Spleen (tissue), 7 donors: ENCODE results near the gene ZIC3.

Experiments
- POLR2A ChIP-seq, 3 donors: fragments of 450-650 bp; IDR thresholded peaks; one replicate each; pipeline ENCODE4 v1.5.1; 2017; ENCODE audit warnings: antibody characterized with exemption in 3 of 3, mild to moderate bottlenecking in 1 of 3
- TF ChIP-seq, protein P1 (sequence below), 11 experiments: fragments of 200-600 bp in 7 of 11; fragments of 450-650 bp in 4 of 11; sonication (generic) in 4 of 11; IDR thresholded peaks in 8 of 11; conservative IDR thresholded peaks in 3 of 11; 1 replicate in 7 of 11; 2 replicates in 4 of 11; pipeline versions ENCODE4 v1.4.0 to v1.8.0; 2016 to 2021; ENCODE audit warnings: antibody characterized with exemption in 11 of 11, inconsistent platforms in 4 of 11, mild to moderate bottlenecking in 1 of 11
- donor health status: DM: no; HTN: no; CAD: no; lungs with moderate emphysema.
- donor health status: DM: no; HTN: no; CAD: no.
- donor health status: DM: no; HTN: no; CAD: no.

DNA sequence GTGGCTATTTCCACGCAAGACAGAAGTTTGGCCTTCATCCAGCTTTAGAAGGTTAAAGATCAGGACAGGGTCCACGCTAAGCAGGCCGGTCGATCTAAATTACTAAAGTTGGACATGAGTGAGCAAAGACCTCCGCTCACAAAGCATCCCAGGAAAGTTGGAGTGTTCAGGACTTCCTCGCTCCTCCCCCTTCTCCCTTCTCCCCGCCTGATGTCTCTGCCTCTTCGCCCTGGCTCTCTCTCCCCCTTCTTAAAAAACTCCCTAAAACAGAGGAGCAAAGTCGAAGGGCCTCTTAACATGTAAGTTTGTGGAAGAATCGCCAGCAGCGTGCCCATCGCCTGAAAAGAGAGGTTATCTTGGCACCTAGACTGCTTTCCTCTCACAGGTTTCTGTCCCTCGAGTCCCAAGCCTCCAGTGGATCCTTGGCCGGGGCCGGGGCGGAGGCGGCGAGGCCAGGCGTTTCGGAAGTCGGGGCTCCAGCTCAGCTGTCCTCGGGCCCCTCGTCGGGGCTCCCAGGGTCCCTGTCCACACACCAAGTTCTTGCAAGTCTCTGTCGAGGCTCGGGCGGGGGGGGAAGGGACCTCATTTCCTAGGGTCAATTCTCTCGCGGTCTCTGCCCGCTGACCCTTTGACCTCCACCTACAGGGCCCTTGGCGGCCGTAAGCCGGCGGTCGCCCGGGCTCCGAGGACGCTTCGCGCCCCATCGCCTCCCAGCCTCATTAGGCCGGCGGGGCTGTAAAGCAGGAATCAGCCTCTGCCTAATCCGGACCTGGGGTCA is 7.6 kb downstream of the ZIC3 start:
- TF ChIP-seq, protein P1, sequence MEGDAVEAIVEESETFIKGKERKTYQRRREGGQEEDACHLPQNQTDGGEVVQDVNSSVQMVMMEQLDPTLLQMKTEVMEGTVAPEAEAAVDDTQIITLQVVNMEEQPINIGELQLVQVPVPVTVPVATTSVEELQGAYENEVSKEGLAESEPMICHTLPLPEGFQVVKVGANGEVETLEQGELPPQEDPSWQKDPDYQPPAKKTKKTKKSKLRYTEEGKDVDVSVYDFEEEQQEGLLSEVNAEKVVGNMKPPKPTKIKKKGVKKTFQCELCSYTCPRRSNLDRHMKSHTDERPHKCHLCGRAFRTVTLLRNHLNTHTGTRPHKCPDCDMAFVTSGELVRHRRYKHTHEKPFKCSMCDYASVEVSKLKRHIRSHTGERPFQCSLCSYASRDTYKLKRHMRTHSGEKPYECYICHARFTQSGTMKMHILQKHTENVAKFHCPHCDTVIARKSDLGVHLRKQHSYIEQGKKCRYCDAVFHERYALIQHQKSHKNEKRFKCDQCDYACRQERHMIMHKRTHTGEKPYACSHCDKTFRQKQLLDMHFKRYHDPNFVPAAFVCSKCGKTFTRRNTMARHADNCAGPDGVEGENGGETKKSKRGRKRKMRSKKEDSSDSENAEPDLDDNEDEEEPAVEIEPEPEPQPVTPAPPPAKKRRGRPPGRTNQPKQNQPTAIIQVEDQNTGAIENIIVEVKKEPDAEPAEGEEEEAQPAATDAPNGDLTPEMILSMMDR (IDR thresholded peaks at IDR 0.05 in 8 of 11, conservative IDR thresholded peaks at IDR 0.05 in 3 of 11): no peak
- no peak for TF ChIP-seq POLR2A (IDR thresholded peaks at IDR 0.05)
